GM20000 (cell line): ENCODE data around the gene ATF7IP.
A peak's percentile ranks its signal among the peaks of the same experiment; 100 is the strongest.
"Not testable (repeated sequence)": the region's sequence is repeated elsewhere in the genome, so short reads cannot be mapped to it uniquely, and the experiment has no call there.

Source experiments
- DNase-seq: peaks from one replicate; pipeline ENCODE4 v3.0.0; 2012; ENCODE audit warnings: low spot score
- CTCF ChIP-seq: IDR thresholded peaks from 2 replicates; pipeline ENCODE4 v1.5.1; 2012; ENCODE audit warnings: mild to moderate bottlenecking, control low read depth; ENCODE audit errors: extremely low read depth, missing control alignments

The ATF7IP gene, protein sequence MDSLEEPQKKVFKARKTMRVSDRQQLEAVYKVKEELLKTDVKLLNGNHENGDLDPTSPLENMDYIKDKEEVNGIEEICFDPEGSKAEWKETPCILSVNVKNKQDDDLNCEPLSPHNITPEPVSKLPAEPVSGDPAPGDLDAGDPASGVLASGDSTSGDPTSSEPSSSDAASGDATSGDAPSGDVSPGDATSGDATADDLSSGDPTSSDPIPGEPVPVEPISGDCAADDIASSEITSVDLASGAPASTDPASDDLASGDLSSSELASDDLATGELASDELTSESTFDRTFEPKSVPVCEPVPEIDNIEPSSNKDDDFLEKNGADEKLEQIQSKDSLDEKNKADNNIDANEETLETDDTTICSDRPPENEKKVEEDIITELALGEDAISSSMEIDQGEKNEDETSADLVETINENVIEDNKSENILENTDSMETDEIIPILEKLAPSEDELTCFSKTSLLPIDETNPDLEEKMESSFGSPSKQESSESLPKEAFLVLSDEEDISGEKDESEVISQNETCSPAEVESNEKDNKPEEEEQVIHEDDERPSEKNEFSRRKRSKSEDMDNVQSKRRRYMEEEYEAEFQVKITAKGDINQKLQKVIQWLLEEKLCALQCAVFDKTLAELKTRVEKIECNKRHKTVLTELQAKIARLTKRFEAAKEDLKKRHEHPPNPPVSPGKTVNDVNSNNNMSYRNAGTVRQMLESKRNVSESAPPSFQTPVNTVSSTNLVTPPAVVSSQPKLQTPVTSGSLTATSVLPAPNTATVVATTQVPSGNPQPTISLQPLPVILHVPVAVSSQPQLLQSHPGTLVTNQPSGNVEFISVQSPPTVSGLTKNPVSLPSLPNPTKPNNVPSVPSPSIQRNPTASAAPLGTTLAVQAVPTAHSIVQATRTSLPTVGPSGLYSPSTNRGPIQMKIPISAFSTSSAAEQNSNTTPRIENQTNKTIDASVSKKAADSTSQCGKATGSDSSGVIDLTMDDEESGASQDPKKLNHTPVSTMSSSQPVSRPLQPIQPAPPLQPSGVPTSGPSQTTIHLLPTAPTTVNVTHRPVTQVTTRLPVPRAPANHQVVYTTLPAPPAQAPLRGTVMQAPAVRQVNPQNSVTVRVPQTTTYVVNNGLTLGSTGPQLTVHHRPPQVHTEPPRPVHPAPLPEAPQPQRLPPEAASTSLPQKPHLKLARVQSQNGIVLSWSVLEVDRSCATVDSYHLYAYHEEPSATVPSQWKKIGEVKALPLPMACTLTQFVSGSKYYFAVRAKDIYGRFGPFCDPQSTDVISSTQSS

GRCh38 chr12:14365294-14366208, at the start of gene ATF7IP:
Gene ATF7IP (plus strand): TSS chr12:14365682. CDS start chr12:14423916, 58,234 bp downstream.
- peak; percentile 89 for DNase-seq
- TF ChIP-seq CTCF = no peak

DNA sequence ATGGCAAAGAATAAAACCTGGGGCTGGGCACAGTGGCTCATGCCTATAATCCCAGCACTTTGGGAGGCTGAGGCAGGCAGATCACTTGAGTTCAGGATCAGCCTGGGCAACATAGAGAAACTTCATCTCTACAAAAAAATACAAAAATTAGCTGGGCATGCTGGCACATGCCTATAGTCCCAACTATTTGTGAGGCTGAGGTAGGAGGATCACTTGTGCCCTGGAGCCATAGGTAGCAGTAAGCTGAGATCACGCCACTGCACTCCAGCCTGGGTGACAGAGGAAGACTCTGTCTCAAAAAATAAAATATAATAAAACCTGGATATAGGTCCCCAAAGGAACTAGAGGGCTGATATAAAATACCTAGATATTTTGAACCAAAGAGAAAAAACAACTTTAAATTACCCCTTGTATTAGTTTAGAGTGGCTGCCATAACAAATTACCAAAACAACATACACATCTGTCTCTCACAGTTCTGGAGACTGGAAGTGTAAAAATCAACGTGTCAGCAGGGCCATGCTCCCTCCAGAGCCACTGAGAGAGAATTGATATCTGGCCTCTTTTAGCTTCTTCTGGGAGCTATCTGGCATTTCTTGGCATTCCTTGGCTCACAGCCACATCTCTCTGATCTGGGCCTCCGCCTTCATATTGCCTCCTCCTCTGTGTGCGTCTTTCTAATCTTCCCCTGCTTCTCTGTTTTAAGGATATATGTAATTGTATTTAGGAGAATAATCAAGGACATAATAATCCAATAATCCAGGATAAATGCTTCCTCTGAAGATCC, 47.9 kb upstream of the ATF7IP start:
- no peak for DNase-seq
- no peak for TF ChIP-seq CTCF

DNA sequence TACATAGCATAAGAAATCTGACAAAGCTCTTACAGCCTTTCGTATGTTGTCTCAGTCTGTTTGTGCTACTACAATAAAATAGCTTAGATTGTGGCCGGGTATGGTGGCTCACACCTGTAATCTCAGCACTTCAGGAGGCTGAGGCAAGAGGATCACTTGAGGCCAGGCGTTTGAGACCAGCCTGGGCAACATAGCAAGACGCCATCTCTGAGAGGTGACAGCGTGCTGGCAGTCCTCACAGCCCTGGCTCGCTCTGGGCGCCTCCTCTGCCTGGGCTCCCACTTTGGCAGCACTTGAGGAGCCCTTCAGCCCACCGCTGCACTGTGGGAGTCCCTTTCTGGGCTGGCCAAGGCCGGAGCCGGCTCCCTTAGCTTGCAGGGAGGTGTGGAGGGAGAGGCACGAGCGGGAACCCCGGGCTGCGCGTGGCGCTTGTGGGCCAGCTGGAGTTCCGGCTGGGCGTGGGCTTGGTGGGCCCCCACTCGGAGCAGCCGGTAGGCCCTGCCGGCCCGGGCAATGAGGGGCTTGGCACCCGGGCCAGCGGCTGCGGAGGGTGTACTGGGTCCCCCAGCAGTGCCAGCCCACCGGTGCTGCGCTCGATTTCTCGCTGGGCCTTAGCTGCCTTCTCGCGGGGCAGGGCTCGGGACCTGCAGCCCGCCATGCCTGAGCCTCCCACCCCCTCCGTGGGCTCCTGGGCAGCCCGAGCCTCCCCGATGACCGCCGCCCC, 45.6 kb upstream of the ATF7IP start:
- DNase-seq = not testable (repeated sequence)

DNA sequence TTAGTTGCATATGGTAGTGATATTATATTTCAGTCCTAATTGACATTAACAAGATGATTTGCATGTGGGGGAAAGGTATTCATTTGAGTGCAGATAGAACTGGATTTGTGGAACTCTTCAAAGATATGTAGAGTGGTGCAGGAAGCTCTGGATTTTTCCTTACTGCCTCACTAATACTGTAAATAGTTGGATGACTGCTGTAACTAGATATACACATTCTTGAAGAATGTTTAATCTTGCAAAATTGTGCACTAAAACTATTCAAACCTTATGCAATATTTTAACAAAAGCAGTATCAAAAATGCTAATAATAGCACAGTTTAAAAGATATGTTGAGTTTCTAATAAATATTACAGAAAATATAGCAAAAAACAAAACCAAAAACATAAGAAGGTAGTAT, 43.1 kb upstream of the ATF7IP start:
- no peak for TF ChIP-seq CTCF

GRCh38 chr12:14325716-14326343, 39.7 kb upstream of the ATF7IP start:
- no peak for TF ChIP-seq CTCF

More for the DNA sequence above, 43.1 kb upstream of the ATF7IP start:
- DNase-seq = no peak

GRCh38 chr12:14326699-14327098, 38.8 kb upstream of the ATF7IP start:
- TF ChIP-seq CTCF = no peak
- no peak for DNase-seq

More at GRCh38 chr12:14325716-14326343, 39.7 kb upstream of the ATF7IP start:
- DNase-seq = no peak
